Subcutaneous adipose tissue (tissue), 4 donors: ENCODE results near the gene NCOA7. TPM values are rescaled to one million over a fixed set of nuclear protein-coding genes. Genes with fewer than 3 reads are reported as not detected.

Source experiments
- total RNA-seq, 4 donors: library from RNA; depleted of rRNA; stranded (reverse); fragments of >200 nt; gene quantifications; one replicate each; pipeline ENCODE4 v1.1.0, GENCODE V29; 2016
- TF ChIP-seq, protein P1 (sequence below): fragments of 450-650 bp; IDR thresholded peaks from one replicate; pipeline ENCODE4 v1.5.1; 2016; ENCODE audit warnings: low read depth, mild to moderate bottlenecking, control low read depth, antibody characterized with exemption, moderate library complexity

The NCOA7 gene
- total RNA-seq, 4 donors from 2014 or later = 59.9 to 71.9 (median 62.2) TPM

- TF ChIP-seq, protein P1, sequence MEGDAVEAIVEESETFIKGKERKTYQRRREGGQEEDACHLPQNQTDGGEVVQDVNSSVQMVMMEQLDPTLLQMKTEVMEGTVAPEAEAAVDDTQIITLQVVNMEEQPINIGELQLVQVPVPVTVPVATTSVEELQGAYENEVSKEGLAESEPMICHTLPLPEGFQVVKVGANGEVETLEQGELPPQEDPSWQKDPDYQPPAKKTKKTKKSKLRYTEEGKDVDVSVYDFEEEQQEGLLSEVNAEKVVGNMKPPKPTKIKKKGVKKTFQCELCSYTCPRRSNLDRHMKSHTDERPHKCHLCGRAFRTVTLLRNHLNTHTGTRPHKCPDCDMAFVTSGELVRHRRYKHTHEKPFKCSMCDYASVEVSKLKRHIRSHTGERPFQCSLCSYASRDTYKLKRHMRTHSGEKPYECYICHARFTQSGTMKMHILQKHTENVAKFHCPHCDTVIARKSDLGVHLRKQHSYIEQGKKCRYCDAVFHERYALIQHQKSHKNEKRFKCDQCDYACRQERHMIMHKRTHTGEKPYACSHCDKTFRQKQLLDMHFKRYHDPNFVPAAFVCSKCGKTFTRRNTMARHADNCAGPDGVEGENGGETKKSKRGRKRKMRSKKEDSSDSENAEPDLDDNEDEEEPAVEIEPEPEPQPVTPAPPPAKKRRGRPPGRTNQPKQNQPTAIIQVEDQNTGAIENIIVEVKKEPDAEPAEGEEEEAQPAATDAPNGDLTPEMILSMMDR = no peak
These were observed 67.9 kb downstream of the NCOA7 start for GRCh38 chr6:125858427-125859320.

DNA sequence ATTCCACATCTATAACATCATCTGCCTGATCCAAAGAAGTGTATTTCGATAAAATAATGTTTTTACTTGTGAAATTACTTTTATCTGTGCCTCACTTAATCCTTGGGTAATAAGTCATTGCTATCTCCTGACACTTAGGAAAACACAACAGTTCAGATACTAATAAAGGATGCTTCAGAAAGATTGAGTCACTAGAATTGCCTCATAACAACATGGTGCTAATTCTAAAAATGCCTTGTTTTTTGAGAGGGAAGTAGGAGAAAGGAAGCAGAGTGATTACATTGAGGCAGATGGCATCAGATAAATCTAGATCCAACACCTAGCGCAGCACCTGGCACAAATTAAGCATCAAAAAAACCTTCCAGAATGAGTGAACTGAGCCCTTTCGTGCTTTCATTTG lies 69.0 kb downstream of the NCOA7 start:
- TF ChIP-seq, protein P1 = no peak

DNA sequence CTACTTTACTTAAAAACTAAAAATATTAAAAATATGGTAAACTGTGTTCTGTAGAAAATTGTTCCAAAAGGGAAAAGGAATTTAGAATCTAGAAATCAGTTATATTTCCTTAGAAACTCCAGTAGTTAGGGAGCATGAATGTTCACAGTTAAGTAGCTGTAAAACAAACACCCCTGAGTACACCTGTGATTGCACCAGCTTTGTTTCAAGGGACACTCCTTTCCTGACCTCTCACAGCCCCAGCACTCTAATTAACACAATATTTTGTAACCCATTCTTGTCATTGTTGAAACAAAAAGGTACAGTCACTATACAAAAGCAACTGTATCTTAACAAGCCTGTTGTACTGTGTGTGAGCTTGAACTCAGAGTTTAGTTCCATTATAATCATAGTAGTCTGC lies 72.3 kb downstream of the NCOA7 start:
- TF ChIP-seq, protein P1 = no peak

DNA sequence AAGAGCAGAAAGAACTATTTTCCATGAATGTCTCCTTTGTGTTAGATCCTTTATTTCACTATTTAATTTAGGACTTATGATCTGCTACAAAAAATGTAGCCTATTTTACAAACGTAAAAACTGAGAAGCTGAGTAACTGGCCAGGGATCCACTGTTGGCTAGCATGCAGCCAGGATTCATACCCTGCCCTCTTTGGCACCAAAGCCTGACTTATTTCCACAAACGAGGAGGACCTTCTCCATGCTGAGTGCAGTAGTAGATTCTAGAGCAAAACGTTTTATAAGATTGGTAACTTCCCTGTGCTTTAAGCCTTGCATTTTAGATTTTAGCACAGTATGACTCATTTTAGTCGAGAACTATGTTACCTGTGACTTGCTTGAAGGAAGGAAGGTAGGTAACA lies 74.3 kb downstream of the NCOA7 start:
- TF ChIP-seq, protein P1 = no peak

GRCh38 chr6:125866433-125866832 lies 75.7 kb downstream of the NCOA7 start:
- TF ChIP-seq, protein P1 = no peak

DNA sequence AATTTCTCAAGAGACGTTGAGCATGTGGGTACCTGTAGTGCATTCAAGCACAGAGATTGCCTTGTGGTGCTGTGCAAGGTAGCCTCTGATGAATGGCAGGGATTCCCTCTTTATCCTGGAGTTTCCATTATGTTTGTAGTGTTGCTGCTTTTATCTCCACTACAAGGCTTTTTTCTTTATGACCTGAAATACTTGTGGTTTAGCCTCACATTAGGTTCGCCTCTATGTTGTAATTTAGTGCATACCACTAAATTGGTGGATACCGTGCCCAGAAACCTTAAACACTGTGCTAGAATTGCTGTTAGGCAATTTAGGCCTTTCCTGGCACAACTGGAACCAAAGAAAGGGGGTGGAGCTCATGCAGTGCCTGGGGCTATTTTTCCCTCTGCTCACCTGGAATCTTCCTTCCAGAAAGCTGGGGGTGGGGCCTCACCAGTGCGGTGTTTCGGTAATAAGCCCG lies 76.8 kb downstream of the NCOA7 start:
- TF ChIP-seq, protein P1 = no peak

DNA sequence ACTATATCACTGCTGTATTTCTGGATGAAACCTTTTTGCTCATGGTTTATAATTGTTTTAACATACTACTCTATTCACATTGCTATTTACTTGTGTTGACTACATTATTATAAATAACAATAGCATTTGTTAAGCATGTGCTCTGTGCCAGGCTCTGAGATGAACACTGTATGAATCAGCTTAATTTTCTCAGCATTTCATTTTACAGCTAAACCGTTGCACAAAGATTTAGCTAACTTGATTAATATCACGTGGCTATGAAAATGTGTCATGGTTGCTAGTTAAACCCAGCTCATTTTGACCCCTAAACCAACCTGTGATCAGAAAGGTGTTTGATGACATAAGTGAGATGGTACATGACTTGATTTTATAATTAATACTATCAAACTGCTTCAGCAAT lies 77.5 kb downstream of the NCOA7 start:
- TF ChIP-seq, protein P1 = no peak
